K562 (cell line): ENCODE results near the gene HTR2B. TPM values are rescaled to one million over a fixed set of nuclear protein-coding genes. Genes with fewer than 3 reads are reported as not detected.

Experiments used
- ATAC-seq: fragments of 200-7000 bp; cut with Tn5 transposase; 3 replicates; pipeline ENCODE4 v1.9.1; 2020; ENCODE audit warnings: moderate library complexity
- BruUV-seq: library from RNA; stranded (reverse); fragments of 400-500 nt; replicated peaks from 2 replicates; lab custom pipeline; 2021; lab: Mats Ljungman, UMichigan
- CTCF ChIA-PET: fragments of 300-600 bp; formaldehyde crosslinking; extraction: SDS; loops from one replicate; lab custom pipeline; 2021; ENCODE audit warnings: low intra/inter-chr PET ratio; lab: Yijun Ruan, JAX
- POLR2A ChIA-PET: fragments of 300-600, 350-650 bp; sonication (Branson Sonifier 250); formaldehyde crosslinking; extraction: SDS; loops from one replicate; lab custom pipeline; 2021; ENCODE audit warnings: antibody characterized with exemption, inconsistent platforms; lab: Yijun Ruan, JAX
- DNase-seq, 4 experiments: peaks; one replicate each; pipeline versions ENCODE4 v3.0.0 to v3.0.0-alpha.2; 2011 to 2018; ENCODE audit warnings: low spot score in 3 of 4, mixed read lengths in 3 of 4; ENCODE audit errors: extremely low read depth in 1 of 4
- FAIRE-seq: peaks from 2 replicates; lab custom pipeline; 2011; peaks lifted over from hg19 to GRCh38; lab: Jason Lieb, UNC
- H2AFZ ChIP-seq: 2 replicates; pipeline ENCODE4 v1.6.0; 2011; ENCODE audit warnings: low read depth, low read length, control low read depth, inconsistent platforms
- H3K27ac ChIP-seq: fragments of 200-600 bp; 3 replicates; pipeline ENCODE4 v1.8.0; 2011; ENCODE audit warnings: low read depth, mild to moderate bottlenecking, control low read depth, inconsistent platforms, low read length, moderate library complexity, mixed read lengths; ENCODE audit errors: extremely low read depth
- H3K27me3 ChIP-seq, 2 experiments: fragments of 300-600 bp in 1 of 2; 2 replicates in 1 of 2; 3 replicates in 1 of 2; pipeline versions ENCODE4 v1.6.0 to v1.8.0; 2011; ENCODE audit warnings: inconsistent platforms in 2 of 2, low read length in 2 of 2, mild to moderate bottlenecking in 1 of 2, mixed read lengths in 1 of 2, moderate library complexity in 1 of 2; ENCODE audit not compliant: control insufficient read depth in 2 of 2, insufficient read depth in 2 of 2
- H3K36me3 ChIP-seq: fragments of 300-600 bp; 3 replicates; pipeline ENCODE4 v1.8.0; 2011; ENCODE audit warnings: mild to moderate bottlenecking, low read length, inconsistent platforms; ENCODE audit not compliant: control insufficient read depth, insufficient read depth
- H3K4me1 ChIP-seq, 2 experiments: fragments of 200-600 bp in 1 of 2; replicated peaks in 1 of 2; 2 replicates in 1 of 2; 3 replicates in 1 of 2; pipeline versions ENCODE4 v1.5.1 to v1.8.0; 2011; ENCODE audit warnings: inconsistent platforms in 2 of 2, low read length in 2 of 2, mild to moderate bottlenecking in 1 of 2, mixed read lengths in 1 of 2, moderate library complexity in 1 of 2; ENCODE audit not compliant: control insufficient read depth in 2 of 2, insufficient read depth in 2 of 2
- H3K4me2 ChIP-seq: 2 replicates; pipeline ENCODE4 v1.6.1; 2011; ENCODE audit warnings: low read length, control low read depth, inconsistent platforms, mixed read lengths; ENCODE audit not compliant: insufficient read depth
- H3K4me3 ChIP-seq: fragments of 200-600 bp; sonication (generic), shearing (Covaris generic); 2 replicates; pipeline ENCODE4 v1.5.1; 2016; ENCODE audit warnings: control low read depth, inconsistent platforms
- H3K79me2 ChIP-seq: fragments of 200-600 bp; 3 replicates; pipeline ENCODE4 v1.8.0; 2011; ENCODE audit warnings: low read length, inconsistent platforms; ENCODE audit not compliant: control insufficient read depth, insufficient read depth
- H3K9ac ChIP-seq, 2 experiments: 2 replicates each; pipeline versions ENCODE4 v1.6.0 to v1.6.1; 2011; ENCODE audit warnings: low read depth in 2 of 2, low read length in 2 of 2, control low read depth in 1 of 2, inconsistent platforms in 1 of 2, mild to moderate bottlenecking in 1 of 2, mixed read lengths in 1 of 2; ENCODE audit not compliant: insufficient read depth in 1 of 2
- H3K9me1 ChIP-seq: one replicate; pipeline ENCODE4 v1.6.0; 2011; ENCODE audit warnings: inconsistent platforms, mild to moderate bottlenecking, low read length, moderate library complexity; ENCODE audit not compliant: control insufficient read depth, insufficient read depth
- H3K9me3 ChIP-seq: replicated peaks from 2 replicates; pipeline ENCODE4 v1.5.1; 2011; ENCODE audit warnings: low read depth, low read length, inconsistent platforms; ENCODE audit not compliant: control insufficient read depth, insufficient read depth
- H4K20me1 ChIP-seq: replicated peaks from 2 replicates; pipeline ENCODE4 v1.6.1; 2011; ENCODE audit warnings: low read length, inconsistent platforms, mixed read lengths; ENCODE audit not compliant: control insufficient read depth, insufficient read depth
- ARID4B ChIP-seq: sonication (generic); formaldehyde crosslinking; IDR thresholded peaks from 2 replicates; pipeline ENCODE4 v1.8.0; 2022; ENCODE audit warnings: mild to moderate bottlenecking, missing genetic modification reagents
- BRF2 ChIP-seq: IDR thresholded peaks from 3 replicates; pipeline ENCODE4 v1.6.1; 2011; ENCODE audit warnings: borderline replicate concordance, mild to moderate bottlenecking; ENCODE audit not compliant: insufficient read length, insufficient read depth
- CHD2 ChIP-seq: IDR thresholded peaks from 2 replicates; pipeline ENCODE4 v1.6.1; 2011; ENCODE audit warnings: low read depth, low read length
- GTF2B ChIP-seq: IDR thresholded peaks from 2 replicates; pipeline ENCODE4 v1.6.1; 2011; ENCODE audit not compliant: insufficient read length; ENCODE audit errors: extremely low read depth
- HNRNPUL1 ChIP-seq: fragments of 200-400 bp; formaldehyde crosslinking; IDR thresholded peaks from 2 replicates; pipeline ENCODE4 v1.6.1; 2017; ENCODE audit warnings: low read length
- KLF1 ChIP-seq: fragments of 450-650 bp; IDR thresholded peaks from 2 replicates; pipeline ENCODE4 v1.6.1; 2016; ENCODE audit warnings: missing genetic modification characterization, missing compliant biosample characterization
- POLR2AphosphoS5 ChIP-seq: IDR thresholded peaks from 2 replicates; pipeline ENCODE4 v1.6.1; 2011; ENCODE audit warnings: mild to moderate bottlenecking, low read depth, low read length, moderate library complexity; ENCODE audit not compliant: control insufficient read depth, insufficient read depth
- PTTG1 ChIP-seq: fragments of 450-650 bp; IDR thresholded peaks from 2 replicates; pipeline ENCODE4 v1.6.1; 2016; ENCODE audit warnings: low read depth, mild to moderate bottlenecking, missing genetic modification characterization, missing compliant biosample characterization
- RERE ChIP-seq: sonication (generic); formaldehyde crosslinking; IDR thresholded peaks from 2 replicates; pipeline ENCODE4 v1.8.0; 2023; ENCODE audit warnings: missing genetic modification reagents, mild to moderate bottlenecking, borderline replicate concordance
- WGBS: fragments of 100-300 bp; shearing (Covaris generic); methylation state at CpG from one replicate; pipeline ENCODE4 v1.1.6; 2016; ENCODE audit warnings: low coverage, mixed read lengths; ENCODE audit not compliant: insufficient coverage; ENCODE audit errors: missing lambda C conversion rate; 5-methylcytosine and 5-hydroxymethylcytosine counted together
- in situ Hi-C: fragments of 300-500 bp; cut with MboI; formaldehyde crosslinking; loops from 4 replicates; pipeline ENCODE4 v1.15.0; 2018; ENCODE audit warnings: inconsistent platforms, mixed read lengths
- intact Hi-C: fragments of 100-400 bp; cut with micrococcal nuclease; formaldehyde crosslinking; loops from 2 replicates; pipeline ENCODE4 v1.14.2; 2022
- polyA plus RNA-seq, 8 experiments: library from polyadenylated mRNA; depleted of rRNA in 4 of 8; stranded (reverse) in 5 of 8; unstranded in 3 of 8; fragments of >200 nt; fragmentation: Nextera tagmentation in 2 of 8; fragmentation: Illumina TruSeq in 1 of 8; extraction: Ambion mirVana in 2 of 8; extraction: Trizol in 1 of 8; gene quantifications; 2 replicates each; pipeline versions ENCODE4 v1.2.1 to v1.2.3, GENCODE V29; 2011 to 2014; ENCODE audit warnings: inconsistent platforms in 1 of 8, missing spikeins in 1 of 8
- total RNA-seq, 7 experiments: library from RNA; depleted of rRNA in 6 of 7; stranded (reverse); fragments of >200 nt in 6 of 7; fragmentation: Illumina TruSeq in 2 of 7; extraction: Trizol in 2 of 7; gene quantifications; 2 replicates each; pipeline versions ENCODE4 v1.2.1 to v1.2.3, GENCODE V29; 2011 to 2021; ENCODE audit warnings: low replicate concordance in 1 of 7

Gene HTR2B
- total and polyA plus RNA-seq, 9 of the 15 experiments (the other 6 are each of a cell fraction or from before 2014, with no cell fraction given), result not detected

GRCh38 chr2:231065966-231066365, 58.9 kb downstream of the HTR2B start:
- Histone ChIP-seq H3K4me2 (no peak overlapping the region), H3K4me3 (no peak overlapping the region), H3K27me3 (no peaks in the 10 kb centered on the region), H3K4me1 (peaks cover 0 to 5% of the 10 kb centered on the region in 2 experiments; a peak in 1 of 5 replicates), H3K9me1 (no peaks in the 10 kb centered on the region), H3K36me3 (peaks cover 96% of the 10 kb centered on the region), H3K9ac (no peak overlapping the region), H2AFZ (no peak overlapping the region), H3K27ac (no peak overlapping the region), H4K20me1 (no peaks in the 10 kb centered on the region), H3K79me2 (peaks cover 17% of the 10 kb centered on the region), H3K9me3 (no peaks in the 10 kb centered on the region)
- no peak for ATAC-seq
- CTCF ChIA-PET, result no interaction called here
- no TSS peak for BruUV-seq
- no peak for FAIRE-seq
- 93% methylated on average over 1 of the region's 1 CpG for WGBS
- intact Hi-C loops (loop anchor here (5.0 kb wide), 1 partner anchor 446 kb away; no protein-coding TSS in a partner anchor), in situ Hi-C loops (no loop called here)
- DNase-seq, result no peak
- POLR2A ChIA-PET, result interaction anchor here (0.7 kb wide), 1 partner anchor 200 kb away, joined by 3 read pairs; no protein-coding TSS in a partner anchor
- TF ChIP-seq BRF2 (no peak), HNRNPUL1 (no peak), RERE (CRISPR knock-in tag) (no peak), CHD2 (no peak), ARID4B (CRISPR knock-in tag) (no peak), KLF1 (no peak), GTF2B (no peak), POLR2AphosphoS5 (no peak), PTTG1 (no peak)
